CD4-positive, alpha-beta T cell treated with Interleukin-21 for 1 hour (primary cell): ENCODE data around the gene GALNT12.

Source experiments
- DNase-seq: peaks from one replicate; pipeline ENCODE4 v3.0.0-alpha.2; 2020

GALNT12 gene, protein sequence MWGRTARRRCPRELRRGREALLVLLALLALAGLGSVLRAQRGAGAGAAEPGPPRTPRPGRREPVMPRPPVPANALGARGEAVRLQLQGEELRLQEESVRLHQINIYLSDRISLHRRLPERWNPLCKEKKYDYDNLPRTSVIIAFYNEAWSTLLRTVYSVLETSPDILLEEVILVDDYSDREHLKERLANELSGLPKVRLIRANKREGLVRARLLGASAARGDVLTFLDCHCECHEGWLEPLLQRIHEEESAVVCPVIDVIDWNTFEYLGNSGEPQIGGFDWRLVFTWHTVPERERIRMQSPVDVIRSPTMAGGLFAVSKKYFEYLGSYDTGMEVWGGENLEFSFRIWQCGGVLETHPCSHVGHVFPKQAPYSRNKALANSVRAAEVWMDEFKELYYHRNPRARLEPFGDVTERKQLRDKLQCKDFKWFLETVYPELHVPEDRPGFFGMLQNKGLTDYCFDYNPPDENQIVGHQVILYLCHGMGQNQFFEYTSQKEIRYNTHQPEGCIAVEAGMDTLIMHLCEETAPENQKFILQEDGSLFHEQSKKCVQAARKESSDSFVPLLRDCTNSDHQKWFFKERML

DNA sequence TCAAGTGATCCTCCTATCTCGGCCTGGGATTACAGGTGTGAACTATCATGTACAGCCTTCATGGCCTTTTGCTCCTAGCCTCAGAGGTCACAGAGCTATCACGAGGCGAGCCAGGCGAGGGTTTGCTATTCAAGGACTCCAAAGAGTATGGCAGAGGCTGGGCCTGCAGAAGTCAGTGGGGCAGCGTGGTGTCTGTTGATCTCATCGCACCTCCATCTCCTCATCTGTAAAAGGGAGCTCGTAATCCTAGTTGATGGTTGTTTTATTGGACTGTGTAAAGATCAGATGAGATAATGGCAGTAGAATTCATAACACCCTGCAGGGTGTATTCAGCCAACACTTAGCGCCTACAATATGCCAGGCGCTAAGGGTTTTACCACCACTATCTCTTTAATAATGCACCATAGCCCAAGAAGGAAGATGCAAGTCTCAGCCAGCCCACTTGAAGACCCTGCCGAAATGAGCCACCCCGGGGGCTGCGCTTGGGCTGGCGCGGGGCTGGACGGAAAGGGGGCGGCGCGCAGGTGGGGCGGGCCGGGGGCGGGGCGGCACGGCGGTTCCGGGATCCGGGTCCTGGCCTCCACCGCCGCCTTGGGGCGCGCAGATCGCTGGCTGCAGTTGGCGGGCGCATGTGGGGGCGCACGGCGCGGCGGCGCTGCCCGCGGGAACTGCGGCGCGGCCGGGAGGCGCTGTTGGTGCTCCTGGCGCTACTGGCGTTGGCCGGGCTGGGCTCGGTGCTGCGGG, at the start of gene GALNT12:
GALNT12 (plus strand) TSS at position 601 of the 744 bp plus-strand sequence; CDS start at position 630, 29 bp downstream.
- peak; percentile 56 for DNase-seq

- DNase-seq, result no peak
These were observed 47.2 kb upstream of the GALNT12 start for GRCh38 chr9:98760231-98760630.

GRCh38 chr9:98763986-98764745, 43.3 kb upstream of the GALNT12 start:
- DNase-seq, result no peak

DNA sequence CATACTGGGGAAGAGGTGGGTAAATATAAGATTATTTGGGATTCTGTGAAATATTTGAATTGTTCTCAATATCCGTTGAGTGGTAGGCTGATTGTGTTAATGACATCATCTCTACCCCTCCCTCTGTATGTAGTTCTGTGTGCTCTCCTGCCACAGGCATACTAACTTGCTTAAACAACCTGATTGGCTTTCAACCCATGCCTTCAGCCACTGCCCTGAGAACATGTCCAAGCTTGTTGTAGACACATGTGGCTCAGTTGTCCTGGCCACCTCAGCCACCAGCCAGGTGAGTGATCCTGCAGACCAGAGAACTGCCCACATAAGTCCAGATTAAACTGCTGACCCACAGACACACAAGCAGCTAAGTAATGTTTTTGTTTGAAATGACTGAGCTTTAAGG, 42.2 kb upstream of the GALNT12 start:
- DNase-seq, result no peak

DNA sequence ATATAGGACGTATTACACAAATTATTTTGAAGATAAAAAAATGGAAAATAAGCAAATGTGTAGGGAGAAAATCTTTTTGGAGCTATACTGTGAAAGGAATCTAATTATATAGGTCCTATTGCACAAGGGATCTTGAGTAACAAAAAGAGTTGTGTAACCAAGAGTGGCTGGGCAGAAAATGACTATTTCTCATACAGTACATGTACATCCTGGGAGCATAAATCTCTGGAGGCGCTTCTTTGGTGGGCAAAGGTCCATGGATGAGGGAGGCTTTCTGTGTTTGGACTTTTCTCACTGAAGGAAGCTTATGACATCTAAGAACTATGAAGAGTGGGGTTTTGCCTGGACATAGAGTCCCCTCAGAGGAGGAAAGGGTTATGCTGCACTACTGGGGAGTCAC, 40.9 kb upstream of the GALNT12 start:
- no peak for DNase-seq

DNA sequence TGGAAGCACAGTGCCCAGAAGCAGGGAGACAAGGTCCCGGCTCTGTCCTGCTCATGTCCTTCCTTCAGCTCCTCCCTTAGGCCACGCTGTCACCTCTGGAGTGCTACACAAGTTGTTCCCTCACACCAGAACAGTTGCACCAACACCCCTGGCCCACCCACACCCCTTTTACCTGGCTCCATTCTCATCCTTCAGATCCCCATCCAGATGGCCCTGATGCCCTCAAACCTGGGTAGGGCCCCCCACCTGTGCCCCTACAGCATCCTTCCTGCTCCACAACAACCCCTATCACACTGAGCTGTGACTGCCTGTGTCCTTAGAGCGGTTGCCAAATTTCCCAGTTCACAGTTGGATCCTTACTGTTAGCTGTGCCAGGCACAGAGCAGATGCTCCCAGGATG, 40.3 kb upstream of the GALNT12 start:
- DNase-seq, result no peak

GRCh38 chr9:98767915-98768314, 39.6 kb upstream of the GALNT12 start:
- DNase-seq, result no peak

- no peak for DNase-seq
These were observed 39.1 kb upstream of the GALNT12 start for GRCh38 chr9:98768344-98768743.

- DNase-seq, result no peak
These were observed 36.8 kb upstream of the GALNT12 start for GRCh38 chr9:98770717-98771116.

- DNase-seq, result no peak
These were observed 36.1 kb upstream of the GALNT12 start for GRCh38 chr9:98771209-98771874.

- DNase-seq, result no peak
These were observed 34.9 kb upstream of the GALNT12 start for GRCh38 chr9:98772364-98773155.

DNA sequence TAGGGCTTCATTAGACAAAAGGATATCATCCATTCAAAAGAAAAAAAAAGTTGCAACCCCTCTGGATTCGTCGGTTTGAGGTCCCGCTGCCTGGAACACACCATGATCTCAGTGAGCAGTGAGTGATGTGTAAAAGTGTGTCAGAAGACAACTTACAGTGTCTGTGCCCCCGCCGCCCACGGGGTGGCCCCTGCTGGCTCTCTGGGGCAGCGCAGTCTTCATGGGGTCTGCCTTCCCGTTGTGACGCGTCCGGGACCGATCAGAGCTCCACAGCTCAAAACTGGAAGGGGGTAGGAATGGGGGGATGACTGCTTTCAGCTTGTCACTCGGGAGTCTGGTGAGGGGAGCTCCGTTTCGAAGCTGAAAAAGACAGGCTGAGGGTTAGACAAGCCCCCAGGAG, 33.7 kb upstream of the GALNT12 start:
- no peak for DNase-seq

GRCh38 chr9:98774746-98775145, 32.7 kb upstream of the GALNT12 start:
- DNase-seq, result no peak

DNA sequence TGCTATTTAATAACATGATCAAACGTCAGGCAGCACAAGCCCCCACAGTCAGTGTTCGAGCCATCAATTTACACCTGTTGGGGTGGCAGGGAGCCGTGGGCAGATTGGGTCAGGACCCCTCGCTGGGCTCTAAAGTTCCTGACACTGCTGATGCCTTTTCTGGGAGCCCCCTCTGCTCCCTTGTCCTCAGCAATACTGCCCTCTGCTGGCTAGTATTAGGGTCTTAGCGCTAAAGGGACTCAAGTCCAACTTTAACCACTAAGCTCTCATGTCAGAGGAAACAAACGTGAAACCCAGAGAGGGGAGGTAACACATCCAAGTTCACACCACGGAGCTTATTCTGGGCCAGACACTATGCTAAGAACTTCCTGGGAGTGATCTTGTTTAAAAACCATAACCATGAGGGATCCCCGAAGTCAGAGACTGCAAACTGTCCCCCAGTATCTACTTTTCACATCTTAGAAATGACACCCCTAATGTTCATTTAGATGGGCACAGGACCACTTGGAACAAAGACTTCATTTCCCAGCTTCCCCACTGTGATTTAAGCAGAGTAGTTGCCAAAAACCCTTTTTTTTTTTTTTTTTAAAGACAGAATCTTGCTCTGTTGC, 31.5 kb upstream of the GALNT12 start:
- peak; percentile 45 for DNase-seq

DNA sequence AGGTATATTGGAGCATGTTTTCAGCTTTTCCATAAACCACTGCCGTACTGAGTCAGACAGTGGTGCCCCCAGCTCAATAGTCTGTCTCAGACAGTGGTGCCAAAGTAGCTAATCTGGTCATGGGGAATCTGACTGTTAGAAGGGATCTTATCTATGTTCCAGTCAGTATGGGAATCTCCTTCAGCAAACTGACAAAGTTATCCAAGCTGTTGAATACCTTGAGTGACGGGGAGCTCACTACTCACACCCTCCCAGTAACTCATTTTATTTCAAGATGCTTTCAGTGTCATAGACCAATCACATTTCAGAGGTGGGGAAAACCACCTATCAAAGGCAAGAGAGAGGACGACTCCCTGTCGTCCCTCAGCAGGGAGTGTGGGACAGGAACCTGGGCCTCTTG, 29.9 kb upstream of the GALNT12 start:
- no peak for DNase-seq

DNA sequence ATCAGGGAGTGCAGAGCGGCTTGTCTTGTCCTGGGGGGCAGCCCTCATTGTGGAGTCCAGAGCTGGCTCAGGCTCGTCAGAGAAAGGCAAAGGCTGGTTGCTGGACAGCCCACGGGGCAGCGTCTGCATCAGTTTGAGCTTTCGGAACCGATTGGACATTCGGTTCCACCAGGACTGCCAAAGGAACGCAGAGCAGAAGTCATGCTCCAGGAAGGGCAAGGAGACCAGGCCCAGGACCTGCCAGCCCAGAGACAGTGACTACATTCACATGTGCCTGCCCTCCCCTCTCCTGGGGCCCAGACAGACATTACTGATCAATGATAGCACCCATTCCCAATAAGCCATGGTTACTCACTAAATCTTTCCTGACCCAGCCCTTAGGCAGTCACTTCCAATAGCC, 29.2 kb upstream of the GALNT12 start:
- DNase-seq, result no peak

DNA sequence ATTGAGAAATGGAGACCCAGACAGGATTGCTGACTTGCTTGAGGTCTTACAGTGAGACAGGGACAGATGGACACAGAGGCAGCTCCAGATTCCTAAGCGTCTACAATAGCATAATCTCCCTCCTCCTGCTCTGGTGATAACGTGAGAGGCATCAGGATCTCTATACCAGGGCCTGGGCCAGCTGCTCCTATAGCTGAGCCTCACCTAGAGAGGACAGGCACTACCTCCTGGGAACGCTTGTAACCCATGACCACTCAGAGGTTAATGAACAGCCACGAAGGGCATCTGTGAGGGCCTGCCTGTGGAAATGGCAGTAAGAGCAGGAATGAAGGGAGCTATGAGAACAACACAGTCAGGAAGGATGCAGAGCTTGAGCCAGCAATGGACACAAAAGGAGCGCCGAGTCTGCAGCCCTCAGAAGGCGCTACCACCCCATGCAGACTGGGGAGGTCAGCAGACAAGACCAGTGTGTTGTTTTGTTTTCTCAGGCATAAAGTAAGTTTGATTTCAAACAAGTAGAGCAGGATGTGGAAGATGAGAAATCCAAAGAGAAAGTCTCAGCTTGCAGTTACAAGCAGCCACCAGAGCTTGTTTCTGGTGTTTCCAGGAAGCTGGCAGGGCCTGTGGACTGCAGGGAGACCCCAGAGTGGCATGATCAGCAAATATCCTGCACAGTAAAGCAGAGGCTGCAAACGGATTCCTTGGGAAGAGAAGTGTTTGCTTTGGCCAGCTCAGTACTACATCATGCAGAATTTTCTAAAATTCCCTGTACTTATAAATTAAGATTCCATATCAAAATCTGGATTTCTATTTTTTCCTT, 28.5 kb upstream of the GALNT12 start:
- DNase-seq, result no peak

GRCh38 chr9:98780059-98780749, 27.3 kb upstream of the GALNT12 start:
- DNase-seq, result no peak

GRCh38 chr9:98781588-98782383, 25.7 kb upstream of the GALNT12 start:
- DNase-seq, result no peak
